ENCODE measurements around the gene FRMD4A. TPM values are rescaled to one million over a fixed set of nuclear protein-coding genes. Genes with fewer than 3 reads are reported as not detected.
A peak's percentile ranks its signal among the peaks of the same experiment; 100 is the strongest.
"Not testable (repeated sequence)": the region's sequence is repeated elsewhere in the genome, so short reads cannot be mapped to it uniquely, and the experiment has no call there.

The FRMD4A gene
- total and polyA plus RNA-seq, 2 of the 4 experiments (the other 2 are of a cell fraction), result 30.3 to 68.8 TPM

- H3K56ac ChIP-seq (ENCODE audit: extremely low read depth, insufficient read depth, low read length); ATAC-seq (ENCODE audit: low read depth); H4K20me1 ChIP-seq (ENCODE audit: insufficient read depth, low read length); CTCF ChIA-PET; H3K27me3 ChIP-seq (ENCODE audit: control insufficient read depth, insufficient read depth, low read length); H4K5ac ChIP-seq (ENCODE audit: low read depth, low read length); H3K9ac ChIP-seq (ENCODE audit: low read depth, low read length); intact Hi-C loops (cut with micrococcal nuclease); BruUV-seq (replicated peaks); in situ Hi-C loops (cut with MboI; ENCODE audit: low sequenced_read_pairs); H3K4me1 ChIP-seq (ENCODE audit: control insufficient read depth, insufficient read depth, low read length); H3K18ac ChIP-seq (ENCODE audit: low read depth, low read length); DNase-seq; dilution Hi-C loops (cut with HindIII; ENCODE audit: low sequenced_read_pairs, unreplicated experiment); H2AFZ ChIP-seq (replicated peaks; ENCODE audit: low read length, poor library complexity); H3K27ac ChIP-seq (ENCODE audit: insufficient read depth, low read length); H3K23ac ChIP-seq (ENCODE audit: low read depth, low read length); H3K4me3 ChIP-seq (ENCODE audit: insufficient read depth, low read depth, low read length); H3K4me2 ChIP-seq (ENCODE audit: low read depth, low read length); H3K36me3 ChIP-seq (ENCODE audit: control insufficient read depth, insufficient read depth, low read length); POLR2A ChIA-PET (ENCODE audit: unreplicated experiment); H3K9me3 ChIP-seq (ENCODE audit: control insufficient read depth, insufficient read depth, low read length): not testable (repeated sequence)
- Histone ChIP-seq H3K9me1 (ENCODE audit: insufficient read depth, low read length) (peaks cover 13% of the 10 kb centered on the region), H4K91ac (ENCODE audit: insufficient read depth, low read depth, low read length) (0 out of 2 replicates have a peak overlapping the region, but pooled peaks have one; percentile 42), H2BK5ac (ENCODE audit: low read depth, low read length, poor library complexity, severe bottlenecking) (peak overlapping the region; percentile 95), H3K79me1 (ENCODE audit: low read depth in 1 of 2, low read length in 2 of 2) (peaks cover 17 to 79% of the 10 kb centered on the region in 2 experiments), H3K4ac (ENCODE audit: low read depth, low read length) (peak overlapping the region; percentile 77; the same call in 1 of the 2 replicates), H2BK15ac (ENCODE audit: low read depth, low read length) (peak overlapping the region; percentile 51; the same call in 1 of the 3 replicates), H2AK9ac (replicated peaks; ENCODE audit: low read depth, low read length, poor library complexity) (peak overlapping the region; percentile 5), H2BK20ac (ENCODE audit: low read depth, low read length) (peak overlapping the region; percentile 79; the same call in 1 of the 2 replicates), H2AK5ac (ENCODE audit: low read depth, low read length) (peak overlapping the region; percentile 74; the same call in 1 of the 2 replicates), H3K14ac (replicated peaks; ENCODE audit: low read depth, low read length) (peak overlapping the region; percentile 54; the same call in 1 of the 2 replicates), H2BK120ac (ENCODE audit: low read depth, low read length) (peak overlapping the region; percentile 79), H4K8ac (ENCODE audit: low read depth in 2 of 2, low read length in 2 of 2) (0 out of 4 replicates have a peak overlapping the region, but pooled peaks of 1 of the 2 experiments have one; percentile 16)
- 100% methylated on average over 1 of the region's 4 CpGs; no CpG with 5 or more reads in 1 of the 2 experiments for WGBS, 2 experiments (ENCODE audit: extremely low coverage in 2 of 2, insufficient read length in 1 of 2)
Observed at GRCh38 chr10:13865220-13865619, 465.5 kb downstream of the FRMD4A start.

Data from IMR-90 (cell line).